ENCODE results near the gene SELPLG.
A peak's percentile ranks its signal among the peaks of the same experiment; 100 is the strongest.
"Not testable (repeated sequence)": the region's sequence is repeated elsewhere in the genome, so short reads cannot be mapped to it uniquely, and the experiment has no call there.

Gene SELPLG

GRCh38 chr12:108620236-108620879 lies 13.3 kb downstream of the SELPLG start:
- no peak for DNase-seq (ENCODE audit: extremely low read depth in 1 of 2, low read depth in 1 of 2)

- no peak for DNase-seq (ENCODE audit: extremely low read depth in 1 of 2, low read depth in 1 of 2)
Measured at GRCh38 chr12:108619369-108620160, 14.1 kb downstream of the SELPLG start.

GRCh38 chr12:108618953-108619274 lies 14.8 kb downstream of the SELPLG start:
- DNase-seq (ENCODE audit: extremely low read depth in 1 of 2, low read depth in 1 of 2), result not testable (repeated sequence)

- DNase-seq (ENCODE audit: extremely low read depth in 1 of 2, low read depth in 1 of 2), result peak in 1 of 2 donors; percentile 69
Measured at GRCh38 chr12:108618079-108618952, 15.4 kb downstream of the SELPLG start.

- DNase-seq (ENCODE audit: extremely low read depth in 1 of 2, low read depth in 1 of 2), result peak in 1 of 2 donors; percentile 61
Measured at GRCh38 chr12:108616941-108617858, 16.5 kb downstream of the SELPLG start.

- no peak for DNase-seq (ENCODE audit: extremely low read depth in 1 of 2, low read depth in 1 of 2)
Measured at GRCh38 chr12:108616359-108616758, 17.3 kb downstream of the SELPLG start.

- DNase-seq (ENCODE audit: extremely low read depth in 1 of 2, low read depth in 1 of 2), result no peak
Measured at GRCh38 chr12:108615918-108616317, 17.8 kb downstream of the SELPLG start.

GRCh38 chr12:108614639-108615038 lies 19.1 kb downstream of the SELPLG start:
- no peak for DNase-seq (ENCODE audit: extremely low read depth in 1 of 2, low read depth in 1 of 2)

GRCh38 chr12:108614041-108614440 lies 19.7 kb downstream of the SELPLG start:
- no peak for DNase-seq (ENCODE audit: extremely low read depth in 1 of 2, low read depth in 1 of 2)

- DNase-seq (ENCODE audit: extremely low read depth in 1 of 2, low read depth in 1 of 2), result no peak
Measured at GRCh38 chr12:108613548-108613947, 20.1 kb downstream of the SELPLG start.

- no peak for DNase-seq (ENCODE audit: extremely low read depth in 1 of 2, low read depth in 1 of 2)
Measured at GRCh38 chr12:108612788-108613282, 20.9 kb downstream of the SELPLG start.

GRCh38 chr12:108611884-108612415 lies 21.7 kb downstream of the SELPLG start:
- peak in 1 of 2 donors; percentile 36 for DNase-seq (ENCODE audit: extremely low read depth in 1 of 2, low read depth in 1 of 2)

GRCh38 chr12:108610856-108611605 lies 22.7 kb downstream of the SELPLG start:
- DNase-seq (ENCODE audit: extremely low read depth in 1 of 2, low read depth in 1 of 2), result no peak

GRCh38 chr12:108610336-108610815 lies 23.3 kb downstream of the SELPLG start:
- DNase-seq (ENCODE audit: extremely low read depth in 1 of 2, low read depth in 1 of 2), result no peak

- DNase-seq (ENCODE audit: extremely low read depth in 1 of 2, low read depth in 1 of 2), result no peak
Measured at GRCh38 chr12:108609537-108610335, 24.0 kb downstream of the SELPLG start.

GRCh38 chr12:108608616-108609015 lies 25.1 kb downstream of the SELPLG start:
- DNase-seq (ENCODE audit: extremely low read depth in 1 of 2, low read depth in 1 of 2), result no peak

- no peak for DNase-seq (ENCODE audit: extremely low read depth in 1 of 2, low read depth in 1 of 2)
Measured at GRCh38 chr12:108607981-108608600, 25.6 kb downstream of the SELPLG start.

- DNase-seq (ENCODE audit: extremely low read depth in 1 of 2, low read depth in 1 of 2), result no peak
Measured at GRCh38 chr12:108606492-108606891, 27.2 kb downstream of the SELPLG start.

Measured in activated CD8-positive, alpha-beta memory T cell treated with anti-CD3 and anti-CD28 coated beads for 1 hour (primary cell).